GM03348 (cell line): ENCODE measurements around the gene ABCG2.
A peak's percentile ranks its signal among the peaks of the same experiment; 100 is the strongest.

Source experiments
- DNase-seq: peaks from one replicate; pipeline ENCODE4 v3.0.0; 2012; ENCODE audit warnings: low spot score

The ABCG2 gene

GRCh38 chr4:88158489-88159228 is at the start of gene ABCG2:
Gene ABCG2 (minus strand): TSS chr4:88158639. CDS start chr4:88139995, 18,644 bp downstream.
- DNase-seq, result peak; percentile 46

- DNase-seq, result no peak
These were observed 49.7 kb upstream of the ABCG2 start for GRCh38 chr4:88208156-88208555.

GRCh38 chr4:88207171-88207570 is 48.7 kb upstream of the ABCG2 start:
- DNase-seq, result no peak

- no peak for DNase-seq
These were observed 46.4 kb upstream of the ABCG2 start for GRCh38 chr4:88204882-88205281.

GRCh38 chr4:88202443-88202842 is 44.0 kb upstream of the ABCG2 start:
- DNase-seq, result no peak

- DNase-seq, result no peak
These were observed 41.7 kb upstream of the ABCG2 start for GRCh38 chr4:88200186-88200585.

- DNase-seq, result no peak
These were observed 38.2 kb upstream of the ABCG2 start for GRCh38 chr4:88196523-88197185.

GRCh38 chr4:88196013-88196365 is 37.5 kb upstream of the ABCG2 start:
- DNase-seq, result no peak

- no peak for DNase-seq
These were observed 37.0 kb upstream of the ABCG2 start for GRCh38 chr4:88195328-88196012.

- no peak for DNase-seq
These were observed 33.0 kb upstream of the ABCG2 start for GRCh38 chr4:88191404-88191803.

GRCh38 chr4:88189881-88190585 is 31.6 kb upstream of the ABCG2 start:
- DNase-seq, result no peak

GRCh38 chr4:88189418-88189738 is 30.9 kb upstream of the ABCG2 start:
- DNase-seq, result no peak

GRCh38 chr4:88188738-88189417 is 30.4 kb upstream of the ABCG2 start:
- no peak for DNase-seq

GRCh38 chr4:88187766-88188165 is 29.3 kb upstream of the ABCG2 start:
- DNase-seq, result no peak

- DNase-seq, result no peak
These were observed 27.5 kb upstream of the ABCG2 start for GRCh38 chr4:88185906-88186305.

- DNase-seq, result no peak
These were observed 20.8 kb upstream of the ABCG2 start for GRCh38 chr4:88179261-88179660.

- DNase-seq, result no peak
These were observed 20.3 kb upstream of the ABCG2 start for GRCh38 chr4:88178626-88179231.

GRCh38 chr4:88177983-88178625 is 19.7 kb upstream of the ABCG2 start:
- peak; percentile 16 for DNase-seq

- no peak for DNase-seq
These were observed 14.5 kb upstream of the ABCG2 start for GRCh38 chr4:88172987-88173386.

- DNase-seq, result no peak
These were observed 12.8 kb upstream of the ABCG2 start for GRCh38 chr4:88171206-88171605.

- DNase-seq, result no peak
These were observed 10.9 kb upstream of the ABCG2 start for GRCh38 chr4:88169298-88169697.
